GM19372 (cell line): ENCODE measurements around the gene CACNA1A.
"Not testable (repeated sequence)": the region's sequence is repeated elsewhere in the genome, so short reads cannot be mapped to it uniquely, and the experiment has no call there.

ENCODE experiments used
- ATAC-seq: cut with Tn5 transposase; IDR thresholded peaks from one replicate; pipeline ENCODE4 v1.9.1; 2021; ENCODE audit warnings: mild to moderate bottlenecking, low read depth, moderate library complexity; ENCODE audit not compliant: unreplicated experiment

Gene CACNA1A

GRCh38 chr19:13173139-13173737, 333.0 kb downstream of the CACNA1A start:
- no peak for ATAC-seq

GRCh38 chr19:13172346-13173138, 333.7 kb downstream of the CACNA1A start:
- ATAC-seq = no peak

GRCh38 chr19:13171146-13171545, 335.1 kb downstream of the CACNA1A start:
- ATAC-seq = no peak

GRCh38 chr19:13169769-13170168, 336.5 kb downstream of the CACNA1A start:
- no peak for ATAC-seq

GRCh38 chr19:13166151-13166550, 340.1 kb downstream of the CACNA1A start:
- not testable (repeated sequence) for ATAC-seq

- no peak for ATAC-seq
Observed at GRCh38 chr19:13165162-13165997, 340.9 kb downstream of the CACNA1A start.

- ATAC-seq = no peak
Observed at GRCh38 chr19:13164343-13165161, 341.7 kb downstream of the CACNA1A start.

- no peak for ATAC-seq
Observed at GRCh38 chr19:13163609-13164342, 342.5 kb downstream of the CACNA1A start.

- no peak for ATAC-seq
Observed at GRCh38 chr19:13162724-13163608, 343.3 kb downstream of the CACNA1A start.

GRCh38 chr19:13160557-13160956, 345.7 kb downstream of the CACNA1A start:
- no peak for ATAC-seq

GRCh38 chr19:13159713-13160112, 346.6 kb downstream of the CACNA1A start:
- no peak for ATAC-seq
